HG02798 (cell line): ENCODE measurements around the gene GABRP.
"Not testable (repeated sequence)": the region's sequence is repeated elsewhere in the genome, so short reads cannot be mapped to it uniquely, and the experiment has no call there.

Source experiments
- ATAC-seq: cut with Tn5 transposase; IDR thresholded peaks from one replicate; pipeline ENCODE4 v1.9.1; 2021; ENCODE audit warnings: mild to moderate bottlenecking; ENCODE audit not compliant: unreplicated experiment, poor library complexity

Gene GABRP

GRCh38 chr5:170788626-170789304, 5.2 kb downstream of the GABRP start:
- no peak for ATAC-seq

GRCh38 chr5:170791325-170791954, 7.9 kb downstream of the GABRP start:
- peak; percentile 67 for ATAC-seq

DNA sequence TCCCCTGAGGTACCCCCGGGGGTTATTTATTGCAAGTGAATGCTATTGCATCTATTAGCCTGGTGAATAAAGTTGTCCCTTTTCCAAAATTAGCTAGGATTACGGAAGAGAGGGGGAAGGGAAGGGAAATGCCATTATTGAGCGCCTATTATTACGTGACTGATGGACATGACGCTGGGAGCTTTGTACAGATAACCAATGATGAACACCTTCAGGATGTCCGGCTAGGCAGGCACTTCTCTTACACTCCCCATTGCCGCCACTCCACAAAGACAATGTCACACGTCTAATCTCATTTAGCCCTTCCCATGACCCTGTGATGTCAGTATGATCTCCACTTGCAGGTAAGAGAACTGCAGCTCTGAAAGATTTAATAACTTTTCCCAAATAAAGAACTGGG, 9.4 kb downstream of the GABRP start:
- ATAC-seq = no peak

GRCh38 chr5:170795154-170795553, 11.6 kb downstream of the GABRP start:
- no peak for ATAC-seq

DNA sequence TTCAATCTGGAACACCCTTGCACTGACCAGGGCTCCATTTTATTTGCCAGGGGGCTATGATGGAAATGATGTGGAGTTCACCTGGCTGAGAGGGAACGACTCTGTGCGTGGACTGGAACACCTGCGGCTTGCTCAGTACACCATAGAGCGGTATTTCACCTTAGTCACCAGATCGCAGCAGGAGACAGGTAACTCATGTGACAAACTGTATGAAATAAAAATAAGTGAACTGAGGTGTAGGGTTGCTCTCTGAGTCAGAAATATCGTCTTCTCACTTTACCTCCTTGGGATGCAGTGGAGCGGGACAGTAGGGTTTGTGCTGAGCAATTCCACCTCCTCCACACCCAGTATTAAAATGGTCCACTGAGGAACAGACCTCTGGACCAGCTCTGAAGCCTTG, 22.1 kb downstream of the GABRP start:
- ATAC-seq = no peak

DNA sequence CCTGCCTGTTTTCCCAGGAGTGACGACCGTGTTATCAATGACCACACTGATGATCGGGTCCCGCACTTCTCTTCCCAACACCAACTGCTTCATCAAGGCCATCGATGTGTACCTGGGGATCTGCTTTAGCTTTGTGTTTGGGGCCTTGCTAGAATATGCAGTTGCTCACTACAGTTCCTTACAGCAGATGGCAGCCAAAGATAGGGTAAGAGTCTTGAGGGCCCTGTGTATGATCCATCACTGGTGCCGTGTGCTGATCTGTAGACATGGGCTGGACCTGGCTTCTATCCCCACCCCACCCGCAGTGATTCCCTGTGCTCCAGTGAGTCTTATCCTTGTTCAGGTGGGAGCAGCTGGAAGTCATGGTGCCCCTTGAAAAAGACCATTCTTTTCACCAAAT, 26.0 kb downstream of the GABRP start:
- ATAC-seq = no peak

DNA sequence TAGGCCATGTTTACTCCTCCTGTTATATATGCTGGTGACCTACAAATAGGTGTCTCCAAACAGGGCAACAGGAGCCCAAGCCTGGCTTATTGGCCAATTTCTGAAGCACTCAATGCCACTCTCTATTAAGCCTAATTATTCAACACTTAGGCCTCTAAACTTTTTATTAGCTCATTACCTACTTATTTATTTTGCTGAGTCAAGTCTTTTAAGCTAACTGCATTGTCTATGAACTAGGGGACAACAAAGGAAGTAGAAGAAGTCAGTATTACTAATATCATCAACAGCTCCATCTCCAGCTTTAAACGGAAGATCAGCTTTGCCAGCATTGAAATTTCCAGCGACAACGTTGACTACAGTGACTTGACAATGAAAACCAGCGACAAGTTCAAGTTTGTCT, 28.2 kb downstream of the GABRP start:
- ATAC-seq = no peak

DNA sequence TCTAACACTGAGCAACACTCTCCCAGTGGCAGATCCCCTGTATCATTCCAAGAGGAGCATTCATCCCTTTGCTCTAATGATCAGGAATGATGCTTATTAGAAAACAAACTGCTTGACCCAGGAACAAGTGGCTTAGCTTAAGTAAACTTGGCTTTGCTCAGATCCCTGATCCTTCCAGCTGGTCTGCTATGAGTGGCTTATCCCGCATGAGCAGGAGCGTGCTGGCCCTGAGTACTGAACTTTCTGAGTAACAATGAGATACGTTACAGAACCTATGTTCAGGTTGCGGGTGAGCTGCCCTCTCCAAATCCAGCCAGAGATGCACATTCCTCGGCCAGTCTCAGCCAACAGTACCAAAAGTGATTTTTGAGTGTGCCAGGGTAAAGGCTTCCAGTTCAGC, 29.7 kb downstream of the GABRP start:
- no peak for ATAC-seq

- no peak for ATAC-seq
Observed at GRCh38 chr5:170817195-170817594, 33.7 kb downstream of the GABRP start.

DNA sequence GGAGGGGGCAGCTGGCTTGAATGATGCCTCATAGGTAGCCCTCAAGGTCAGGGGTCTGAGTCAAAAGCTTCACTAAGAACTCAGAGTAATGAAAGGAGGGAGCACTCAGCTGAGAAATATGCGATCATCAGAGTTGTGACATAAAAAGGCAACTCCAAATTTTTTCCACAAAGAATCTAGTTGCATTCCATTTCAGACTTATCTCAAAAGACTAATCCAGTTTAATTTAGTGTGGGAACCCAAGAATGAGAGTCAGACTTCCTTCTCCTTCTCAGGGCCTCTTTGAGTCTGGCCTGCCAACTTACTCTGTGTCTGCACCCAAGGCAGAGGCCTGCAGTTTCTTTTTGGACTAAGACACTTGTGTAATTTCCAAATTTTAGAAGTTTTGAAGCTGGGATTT, 34.7 kb downstream of the GABRP start:
- no peak for ATAC-seq

DNA sequence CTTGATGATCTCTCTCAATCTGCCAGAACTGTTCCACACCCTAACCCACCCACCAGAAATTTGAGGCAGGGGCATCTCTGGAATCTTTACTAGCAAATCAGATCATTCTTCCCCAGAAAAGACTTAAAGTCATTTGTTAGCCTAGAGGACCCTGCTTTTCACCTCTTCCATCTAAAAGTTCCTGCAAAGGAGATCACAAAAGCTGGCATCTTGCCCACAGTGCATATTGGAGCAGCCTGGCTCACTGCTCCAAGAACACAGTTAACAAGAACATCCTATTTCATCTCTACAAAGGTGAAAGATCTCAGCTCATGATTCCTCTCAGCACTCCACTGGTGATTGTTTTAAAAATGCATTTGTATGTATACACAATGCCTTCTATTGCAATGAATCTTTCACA, 36.3 kb downstream of the GABRP start:
- ATAC-seq = no peak

- no peak for ATAC-seq
Observed at GRCh38 chr5:170821257-170821800, 37.8 kb downstream of the GABRP start.

- no peak for ATAC-seq
Observed at GRCh38 chr5:170826117-170826516, 42.6 kb downstream of the GABRP start.

GRCh38 chr5:170832241-170832640, 48.7 kb downstream of the GABRP start:
- ATAC-seq = no peak

DNA sequence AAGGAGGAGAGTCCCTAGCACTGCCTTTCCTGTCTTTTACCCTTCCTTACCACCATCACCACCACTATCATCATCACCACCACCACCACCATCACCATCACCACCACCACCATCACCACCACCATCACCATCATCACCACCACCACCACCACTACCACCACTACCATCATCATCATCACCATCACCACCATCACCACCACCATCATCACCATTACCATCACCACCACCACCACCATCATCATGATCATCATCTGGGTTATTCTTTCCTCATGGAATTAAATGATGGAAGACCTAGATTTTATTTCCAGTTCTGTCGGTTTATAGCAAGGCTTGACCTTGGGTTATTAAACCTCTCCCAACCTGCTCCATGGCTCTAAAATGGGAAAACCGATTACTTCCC, 50.5 kb downstream of the GABRP start:
- not testable (repeated sequence) for ATAC-seq

GRCh38 chr5:170836226-170836625, 52.7 kb downstream of the GABRP start:
- no peak for ATAC-seq

GRCh38 chr5:170843870-170844269, 60.3 kb downstream of the GABRP start:
- ATAC-seq = peak; percentile 55

GRCh38 chr5:170844651-170845050, 61.1 kb downstream of the GABRP start:
- ATAC-seq = no peak

GRCh38 chr5:170846416-170846815, 62.9 kb downstream of the GABRP start:
- ATAC-seq = no peak

- ATAC-seq = no peak
Observed at GRCh38 chr5:170846846-170847245, 63.3 kb downstream of the GABRP start.

GRCh38 chr5:170848033-170848432, 64.5 kb downstream of the GABRP start:
- no peak for ATAC-seq

- no peak for ATAC-seq
Observed at GRCh38 chr5:170849374-170849773, 65.8 kb downstream of the GABRP start.
